ENCODE measurements around the gene NUP62CL. TPM values are rescaled to one million over a fixed set of nuclear protein-coding genes. Genes with fewer than 3 reads are reported as not detected.

Gene NUP62CL
- total RNA-seq, 1 experiment from 2014 or later, result 2.9 TPM

DNA sequence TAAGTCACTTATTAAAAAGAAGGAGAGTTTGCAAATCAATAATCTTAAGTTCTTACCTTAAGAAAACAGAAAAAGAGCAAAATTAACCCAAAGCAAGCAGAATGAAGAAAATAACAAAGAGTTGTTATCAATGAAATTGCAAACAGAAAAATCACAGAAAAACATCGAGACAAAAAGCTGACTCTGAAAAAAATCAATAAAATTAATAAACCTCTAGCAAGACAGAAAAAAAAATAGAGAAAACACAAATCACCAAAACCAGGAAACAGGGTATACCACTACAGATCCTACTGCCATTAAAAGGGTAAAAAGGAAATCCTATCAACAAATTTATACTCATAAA lies 70.3 kb downstream of the NUP62CL start:
- ChIA-PET POLR2A (ENCODE audit: low non-redundant PET) (interaction anchor here (0.7 kb wide), 1 partner anchor 11 kb away, joined by 3 read pairs; no protein-coding TSS in a partner anchor), CTCF (no interaction called here)
- Histone ChIP-seq H3K9me3 (ENCODE audit: low read depth, low read length, poor library complexity, severe bottlenecking) (no peaks in the 10 kb centered on the region), H3K27ac (ENCODE audit: low read depth, low read length, poor library complexity, severe bottlenecking) (peak overlapping the region; percentile 7), H3K27me3 (replicated peaks; ENCODE audit: insufficient read depth, low read depth, low read length, poor library complexity) (no peaks in the 10 kb centered on the region), H3K4me1 (ENCODE audit: insufficient read depth, low read length, poor library complexity, severe bottlenecking) (no peaks in the 10 kb centered on the region), H3K36me3 (ENCODE audit: insufficient read depth, low read length, poor library complexity, severe bottlenecking) (no peaks in the 10 kb centered on the region), H3K4me3 (ENCODE audit: low read depth, low read length, poor library complexity, severe bottlenecking) (no peak overlapping the region)
- DNase-seq (ENCODE audit: low spot score), result no peak
- TF ChIP-seq EZH2 (IDR thresholded peaks at IDR 0.05; ENCODE audit: borderline replicate concordance, low read depth, low read length, poor library complexity, severe bottlenecking), result no peak
- TF ChIP-seq, protein P1, sequence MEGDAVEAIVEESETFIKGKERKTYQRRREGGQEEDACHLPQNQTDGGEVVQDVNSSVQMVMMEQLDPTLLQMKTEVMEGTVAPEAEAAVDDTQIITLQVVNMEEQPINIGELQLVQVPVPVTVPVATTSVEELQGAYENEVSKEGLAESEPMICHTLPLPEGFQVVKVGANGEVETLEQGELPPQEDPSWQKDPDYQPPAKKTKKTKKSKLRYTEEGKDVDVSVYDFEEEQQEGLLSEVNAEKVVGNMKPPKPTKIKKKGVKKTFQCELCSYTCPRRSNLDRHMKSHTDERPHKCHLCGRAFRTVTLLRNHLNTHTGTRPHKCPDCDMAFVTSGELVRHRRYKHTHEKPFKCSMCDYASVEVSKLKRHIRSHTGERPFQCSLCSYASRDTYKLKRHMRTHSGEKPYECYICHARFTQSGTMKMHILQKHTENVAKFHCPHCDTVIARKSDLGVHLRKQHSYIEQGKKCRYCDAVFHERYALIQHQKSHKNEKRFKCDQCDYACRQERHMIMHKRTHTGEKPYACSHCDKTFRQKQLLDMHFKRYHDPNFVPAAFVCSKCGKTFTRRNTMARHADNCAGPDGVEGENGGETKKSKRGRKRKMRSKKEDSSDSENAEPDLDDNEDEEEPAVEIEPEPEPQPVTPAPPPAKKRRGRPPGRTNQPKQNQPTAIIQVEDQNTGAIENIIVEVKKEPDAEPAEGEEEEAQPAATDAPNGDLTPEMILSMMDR (conservative IDR thresholded peaks at IDR 0.05; ENCODE audit: low read depth, low read length), result no peak
- no TSS peak for BruUV-seq (replicated peaks)
- intact Hi-C loops (cut with micrococcal nuclease; ENCODE audit: unreplicated experiment), result no loop called here

DNA sequence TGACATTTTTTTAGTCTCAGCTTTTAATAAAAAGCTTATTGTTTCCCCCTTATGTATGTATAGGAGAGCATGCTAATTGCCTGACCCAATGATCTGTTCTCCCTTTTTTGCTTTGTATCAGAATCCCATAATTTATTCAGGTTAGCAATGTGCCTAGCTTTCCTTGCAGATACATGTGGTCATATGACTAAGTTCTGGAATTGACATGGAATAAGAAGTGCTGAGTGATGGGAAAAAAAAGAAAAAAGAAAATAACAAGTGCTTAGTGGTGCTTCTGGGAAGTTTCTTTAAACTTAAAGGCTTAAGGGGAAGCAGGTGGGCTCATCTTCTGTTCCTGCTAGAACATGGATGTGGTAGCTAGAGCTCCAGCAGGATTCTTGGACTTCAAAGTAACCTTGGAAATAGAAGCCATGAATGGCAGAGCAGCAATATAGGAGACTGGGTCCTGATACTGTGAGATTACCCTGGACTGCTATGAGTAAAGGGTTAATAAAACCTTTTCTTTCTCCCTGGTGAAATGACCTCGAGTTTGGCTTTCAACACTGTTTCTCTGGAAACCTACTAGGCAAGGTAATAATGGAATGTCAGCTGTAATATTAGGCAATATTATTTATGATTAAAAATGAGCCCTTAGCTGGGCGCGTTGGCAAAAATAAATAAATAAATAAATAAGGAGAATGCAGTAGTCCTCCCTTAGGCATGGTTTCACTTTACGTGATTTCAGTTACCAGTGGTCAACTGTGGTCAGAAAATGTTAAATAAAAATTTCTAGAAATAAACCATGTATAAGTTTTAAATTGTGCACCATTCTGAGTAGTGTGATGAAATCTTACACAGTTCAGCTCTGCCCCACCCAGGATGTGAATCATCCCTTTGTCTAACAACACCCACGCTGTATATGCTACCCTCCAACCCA lies 70.9 kb downstream of the NUP62CL start:
- Histone ChIP-seq H3K4me1 (ENCODE audit: insufficient read depth, low read length, poor library complexity, severe bottlenecking) (no peaks in the 10 kb centered on the region), H3K27me3 (replicated peaks; ENCODE audit: insufficient read depth, low read depth, low read length, poor library complexity) (no peaks in the 10 kb centered on the region), H3K9me3 (ENCODE audit: low read depth, low read length, poor library complexity, severe bottlenecking) (no peaks in the 10 kb centered on the region), H3K36me3 (ENCODE audit: insufficient read depth, low read length, poor library complexity, severe bottlenecking) (no peaks in the 10 kb centered on the region), H3K4me3 (ENCODE audit: low read depth, low read length, poor library complexity, severe bottlenecking) (no peak overlapping the region), H3K27ac (ENCODE audit: low read depth, low read length, poor library complexity, severe bottlenecking) (no peak overlapping the region)
- ChIA-PET CTCF (no interaction called here), POLR2A (ENCODE audit: low non-redundant PET) (interaction anchor here (0.7 kb wide), 1 partner anchor 10 kb away, joined by 3 read pairs; no protein-coding TSS in a partner anchor)
- BruUV-seq (replicated peaks), result no TSS peak
- intact Hi-C loops (cut with micrococcal nuclease; ENCODE audit: unreplicated experiment), result no loop called here
- TF ChIP-seq, protein P1 (conservative IDR thresholded peaks at IDR 0.05; ENCODE audit: low read depth, low read length), result no peak
- no peak for TF ChIP-seq EZH2 (IDR thresholded peaks at IDR 0.05; ENCODE audit: borderline replicate concordance, low read depth, low read length, poor library complexity, severe bottlenecking)
- DNase-seq (ENCODE audit: low spot score), result peak; percentile 45

DNA sequence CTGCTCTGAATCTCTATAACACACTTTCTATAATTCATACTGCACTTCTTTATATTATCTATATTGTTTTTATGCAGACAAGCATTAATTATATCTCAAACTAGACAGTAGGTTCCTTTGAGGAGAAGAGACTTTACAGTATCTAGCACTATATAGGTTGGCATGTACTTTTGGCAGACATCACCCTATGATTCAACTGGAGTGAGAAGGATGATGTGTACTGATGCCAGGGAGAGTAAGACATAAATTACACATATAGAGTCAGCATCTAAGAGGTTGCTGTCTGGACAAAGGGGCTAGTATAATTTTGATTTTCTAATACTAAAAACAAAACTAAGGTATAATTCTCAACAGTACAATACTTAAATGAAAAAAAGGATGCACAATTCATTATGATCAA lies 82.5 kb downstream of the NUP62CL start:
- ChIA-PET POLR2A (ENCODE audit: low non-redundant PET) (no interaction called here), CTCF (no interaction called here)
- intact Hi-C loops (cut with micrococcal nuclease; ENCODE audit: unreplicated experiment), result no loop called here
- H3K4me1 ChIP-seq (ENCODE audit: insufficient read depth, low read length, poor library complexity, severe bottlenecking), result no peaks in the 10 kb centered on the region
- DNase-seq (ENCODE audit: low spot score), result no peak
- no peaks in the 10 kb centered on the region for H3K9me3 ChIP-seq (ENCODE audit: low read depth, low read length, poor library complexity, severe bottlenecking)
- no peaks in the 10 kb centered on the region for H3K27me3 ChIP-seq (replicated peaks; ENCODE audit: insufficient read depth, low read depth, low read length, poor library complexity)
- H3K27ac ChIP-seq (ENCODE audit: low read depth, low read length, poor library complexity, severe bottlenecking), result no peak overlapping the region
- BruUV-seq (replicated peaks), result no TSS peak
- TF ChIP-seq, protein P1 (conservative IDR thresholded peaks at IDR 0.05; ENCODE audit: low read depth, low read length), result no peak
- TF ChIP-seq EZH2 (IDR thresholded peaks at IDR 0.05; ENCODE audit: borderline replicate concordance, low read depth, low read length, poor library complexity, severe bottlenecking), result no peak
- H3K36me3 ChIP-seq (ENCODE audit: insufficient read depth, low read length, poor library complexity, severe bottlenecking), result no peaks in the 10 kb centered on the region
- H3K4me3 ChIP-seq (ENCODE audit: low read depth, low read length, poor library complexity, severe bottlenecking), result no peak overlapping the region
